Prostate gland (tissue), 2 donors: Measurements from ENCODE around the gene CYTH2.

Experiments used
- CTCF ChIP-seq, 4 experiments: fragments of 200-600 bp in 2 of 4; fragments of 450-650 bp in 2 of 4; sonication (generic) in 2 of 4; IDR thresholded peaks; 1 replicate in 3 of 4; 2 replicates in 1 of 4; pipeline ENCODE4 v1.5.1; 2016 to 2019; ENCODE audit warnings: antibody characterized with exemption in 4 of 4, mild to moderate bottlenecking in 2 of 4, moderate library complexity in 2 of 4
- POLR2A ChIP-seq: fragments of 450-650 bp; IDR thresholded peaks from one replicate; pipeline ENCODE4 v1.6.1; 2016; ENCODE audit warnings: antibody characterized with exemption, mild to moderate bottlenecking
- POLR2AphosphoS5 ChIP-seq: sonication (generic); formaldehyde crosslinking; IDR thresholded peaks from one replicate; pipeline ENCODE4 v1.6.1; 2017; ENCODE audit warnings: antibody characterized with exemption

DNA sequence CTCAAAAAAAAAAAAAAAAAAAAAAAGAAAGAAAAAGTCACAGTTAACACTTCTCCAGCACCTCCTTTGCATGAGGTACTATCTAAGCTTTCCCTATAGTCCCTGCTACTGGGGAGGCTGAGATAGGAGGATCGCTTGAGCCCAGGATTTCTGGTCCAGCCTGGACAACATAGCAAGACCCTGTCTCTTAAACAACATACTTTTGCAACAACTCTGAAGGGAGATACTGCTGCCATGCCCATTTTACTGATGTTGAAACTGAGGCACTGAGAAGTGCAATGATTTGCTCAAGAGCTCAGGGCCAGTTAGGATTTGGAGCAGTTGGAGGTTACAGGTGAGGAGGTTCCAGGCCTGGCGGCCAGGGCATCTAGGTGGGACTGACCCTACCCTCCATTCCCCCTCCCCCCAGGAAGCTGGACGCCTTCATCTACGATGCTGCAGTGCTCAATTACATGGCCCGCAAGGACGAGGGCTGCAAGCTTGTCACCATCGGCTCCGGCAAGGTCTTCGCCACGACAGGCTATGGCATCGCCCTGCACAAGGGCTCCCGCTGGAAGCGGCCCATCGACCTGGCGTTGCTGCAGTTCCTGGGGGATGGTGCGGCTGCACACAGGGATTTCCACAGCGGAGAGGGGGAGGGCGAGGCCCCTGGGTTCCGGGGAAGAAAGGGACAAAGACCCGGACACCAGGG, 27.7 kb upstream of the CYTH2 start:
- TF ChIP-seq CTCF (IDR thresholded peaks at IDR 0.05), result no peak
- TF ChIP-seq POLR2AphosphoS5, result no peak
- no peak for TF ChIP-seq POLR2A
